Measurements from ENCODE around the gene SPOCK1.

DNA sequence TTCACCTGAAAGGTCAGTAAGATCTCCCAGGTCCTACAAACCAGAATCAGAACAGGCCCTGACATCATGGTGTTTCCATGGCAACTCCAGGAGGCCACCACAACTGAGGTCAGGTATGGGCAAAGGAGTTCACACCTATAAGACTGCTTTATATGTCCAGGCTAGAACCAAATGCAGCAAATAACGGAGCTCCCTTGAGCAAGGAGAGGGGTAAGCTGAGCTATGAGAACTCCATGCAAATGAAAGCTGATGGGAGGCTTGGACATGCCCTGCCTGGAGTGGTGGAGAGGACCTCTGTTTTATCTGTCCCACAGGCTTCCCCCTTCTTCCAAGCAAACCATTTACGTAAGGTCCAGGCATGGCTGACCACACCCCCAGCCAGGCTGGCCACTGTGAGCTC lies 207.7 kb downstream of the SPOCK1 start:
- TF ChIP-seq, protein P1, sequence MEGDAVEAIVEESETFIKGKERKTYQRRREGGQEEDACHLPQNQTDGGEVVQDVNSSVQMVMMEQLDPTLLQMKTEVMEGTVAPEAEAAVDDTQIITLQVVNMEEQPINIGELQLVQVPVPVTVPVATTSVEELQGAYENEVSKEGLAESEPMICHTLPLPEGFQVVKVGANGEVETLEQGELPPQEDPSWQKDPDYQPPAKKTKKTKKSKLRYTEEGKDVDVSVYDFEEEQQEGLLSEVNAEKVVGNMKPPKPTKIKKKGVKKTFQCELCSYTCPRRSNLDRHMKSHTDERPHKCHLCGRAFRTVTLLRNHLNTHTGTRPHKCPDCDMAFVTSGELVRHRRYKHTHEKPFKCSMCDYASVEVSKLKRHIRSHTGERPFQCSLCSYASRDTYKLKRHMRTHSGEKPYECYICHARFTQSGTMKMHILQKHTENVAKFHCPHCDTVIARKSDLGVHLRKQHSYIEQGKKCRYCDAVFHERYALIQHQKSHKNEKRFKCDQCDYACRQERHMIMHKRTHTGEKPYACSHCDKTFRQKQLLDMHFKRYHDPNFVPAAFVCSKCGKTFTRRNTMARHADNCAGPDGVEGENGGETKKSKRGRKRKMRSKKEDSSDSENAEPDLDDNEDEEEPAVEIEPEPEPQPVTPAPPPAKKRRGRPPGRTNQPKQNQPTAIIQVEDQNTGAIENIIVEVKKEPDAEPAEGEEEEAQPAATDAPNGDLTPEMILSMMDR (conservative IDR thresholded peaks at IDR 0.05 in 1 of 2, IDR thresholded peaks at IDR 0.05 in 1 of 2; ENCODE audit: extremely low read depth in 1 of 2, insufficient read depth in 1 of 2, low read depth in 1 of 2, low read length in 2 of 2), result no peak
- TF ChIP-seq EZH2 (IDR thresholded peaks at IDR 0.05; ENCODE audit: borderline replicate concordance, low read length), result no peak
